ENCODE results near the gene C9.

GRCh38 chr5:39294736-39295135, 69.6 kb downstream of the C9 start:
- TF ChIP-seq CTCF (IDR thresholded peaks at IDR 0.05) (no peak), POLR2AphosphoS5 (IDR thresholded peaks at IDR 0.05) (no peak), POLR2A (IDR thresholded peaks at IDR 0.05) (no peak)

Data from transverse colon (tissue), 4 donors.